SK-N-SH treated with all-trans-retinoic acid at 6 μM for 48 hours (cell line): Measurements from ENCODE around the gene LRRC66.

Source experiments
- ATAC-seq: fragments of 200-7000 bp; cut with Tn5 transposase; 3 replicates; pipeline ENCODE4 v1.9.1; 2020; ENCODE audit warnings: mild to moderate bottlenecking, moderate library complexity
- ARNTL ChIP-seq: fragments of 450-650 bp; formaldehyde crosslinking; IDR thresholded peaks from 2 replicates; pipeline ENCODE4 v1.5.0; 2020; ENCODE audit warnings: low read depth, mild to moderate bottlenecking, moderate library complexity, borderline replicate concordance
- BACH2 ChIP-seq: fragments of 250-450 bp; sonication (Bioruptor Pico); IDR thresholded peaks from 2 replicates; pipeline ENCODE4 v1.9.0; 2021; ENCODE audit warnings: mild to moderate bottlenecking, borderline replicate concordance
- CREB5 ChIP-seq: fragments of 250-450 bp; sonication (Bioruptor Pico); IDR thresholded peaks from 2 replicates; pipeline ENCODE4 v1.5.1; 2020; ENCODE audit warnings: low read depth, mild to moderate bottlenecking, moderate library complexity
- CSDC2 ChIP-seq: fragments of 250-450 bp; sonication (Bioruptor Pico); IDR thresholded peaks from 2 replicates; pipeline ENCODE4 v1.5.0; 2020; ENCODE audit warnings: mild to moderate bottlenecking, moderate library complexity
- GLIS3 ChIP-seq: fragments of 250-450 bp; sonication (Bioruptor Pico); IDR thresholded peaks from 2 replicates; pipeline ENCODE4 v1.5.0; 2020; ENCODE audit warnings: mild to moderate bottlenecking, moderate library complexity
- ISL1 ChIP-seq: fragments of 250-450 bp; sonication (Bioruptor Pico); IDR thresholded peaks from 2 replicates; pipeline ENCODE4 v2.1.2; 2022; ENCODE audit warnings: mild to moderate bottlenecking, moderate library complexity
- OSR1 ChIP-seq: fragments of 250-450 bp; sonication (Bioruptor Pico); IDR thresholded peaks from 2 replicates; pipeline ENCODE4 v1.8.0; 2022; ENCODE audit warnings: moderate library complexity, mild to moderate bottlenecking, inconsistent platforms
- POU6F1 ChIP-seq: fragments of 250-450 bp; sonication (Bioruptor Pico); IDR thresholded peaks from 2 replicates; pipeline ENCODE4 v1.8.0; 2021; ENCODE audit warnings: low read depth, mild to moderate bottlenecking, moderate library complexity, borderline replicate concordance
- PPARA ChIP-seq: fragments of 250-450 bp; sonication (Bioruptor Pico); IDR thresholded peaks from 2 replicates; pipeline ENCODE4 v1.5.0; 2020; ENCODE audit warnings: mild to moderate bottlenecking, borderline replicate concordance
- RARB ChIP-seq: fragments of 250-450 bp; sonication (Bioruptor Pico); IDR thresholded peaks from 2 replicates; pipeline ENCODE4 v1.8.0; 2021; ENCODE audit warnings: mild to moderate bottlenecking, moderate library complexity
- SNAI2 ChIP-seq: fragments of 250-450 bp; sonication (Bioruptor Pico); IDR thresholded peaks from 2 replicates; pipeline ENCODE4 v1.5.0; 2020; ENCODE audit warnings: mild to moderate bottlenecking, moderate library complexity
- TCF4 ChIP-seq: fragments of 250-450 bp; sonication (Bioruptor Pico); IDR thresholded peaks from 2 replicates; pipeline ENCODE4 v1.8.0; 2021; ENCODE audit warnings: mild to moderate bottlenecking, moderate library complexity, borderline replicate concordance
- TOX ChIP-seq: fragments of 250-450 bp; sonication (Bioruptor Pico); IDR thresholded peaks from 2 replicates; pipeline ENCODE4 v1.8.0; 2021; ENCODE audit warnings: mild to moderate bottlenecking, moderate library complexity, borderline replicate concordance
- TSHZ2 ChIP-seq: fragments of 250-450 bp; sonication (Bioruptor Pico); IDR thresholded peaks from 2 replicates; pipeline ENCODE4 v1.5.0; 2020; ENCODE audit warnings: mild to moderate bottlenecking, moderate library complexity
- ZFP3 ChIP-seq: fragments of 250-450 bp; sonication (Bioruptor Pico); IDR thresholded peaks from 2 replicates; pipeline ENCODE4 v1.5.0; 2020; ENCODE audit warnings: mild to moderate bottlenecking, moderate library complexity
- ZFP30 ChIP-seq: fragments of 450-650 bp; formaldehyde crosslinking; IDR thresholded peaks from 2 replicates; pipeline ENCODE4 v1.5.0; 2022; ENCODE audit warnings: mild to moderate bottlenecking, moderate library complexity
- ZNF565 ChIP-seq: fragments of 450-650 bp; formaldehyde crosslinking; conservative IDR thresholded peaks from 2 replicates; pipeline ENCODE4 v1.5.0; 2020; ENCODE audit warnings: low read depth, mild to moderate bottlenecking, moderate library complexity
- ZNF70 ChIP-seq: fragments of 450-650 bp; formaldehyde crosslinking; IDR thresholded peaks from 2 replicates; pipeline ENCODE4 v1.5.0; 2020; ENCODE audit warnings: mild to moderate bottlenecking, moderate library complexity
- TF ChIP-seq, protein P1 (sequence below): fragments of 250-450 bp; sonication (Bioruptor Pico); IDR thresholded peaks from 2 replicates; pipeline ENCODE4 v1.5.1; 2021; ENCODE audit warnings: mild to moderate bottlenecking, moderate library complexity
- TF ChIP-seq, protein P2 (sequence below): fragments of 250-450 bp; sonication (Bioruptor Pico); IDR thresholded peaks from 2 replicates; pipeline ENCODE4 v1.8.0; 2020; ENCODE audit warnings: mild to moderate bottlenecking, moderate library complexity, borderline replicate concordance

The LRRC66 gene

DNA sequence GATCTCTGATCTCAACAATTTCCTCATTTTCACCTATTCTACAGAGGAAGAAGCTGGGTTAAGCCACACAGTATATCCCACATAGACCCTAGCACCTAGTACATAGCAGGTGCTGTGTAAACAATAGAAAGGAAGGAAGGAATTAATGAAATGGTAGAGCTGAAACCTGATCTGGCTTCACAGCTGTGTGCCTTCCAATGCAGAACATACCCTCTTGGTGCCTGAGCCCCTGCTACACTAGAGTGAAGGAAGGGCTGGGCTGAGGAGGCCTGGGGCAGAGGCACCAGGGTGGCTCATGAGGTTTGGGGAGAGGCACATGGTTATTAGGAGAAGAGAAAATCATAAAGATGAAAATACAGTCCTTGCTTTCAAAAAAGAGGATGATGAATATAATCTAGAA, 21.3 kb downstream of the LRRC66 start:
- ATAC-seq: no peak
- TF ChIP-seq ZNF70 (no peak), POU6F1 (no peak), PPARA (CRISPR knock-in tag) (no peak), OSR1 (CRISPR knock-in tag) (no peak), CSDC2 (CRISPR knock-in tag) (no peak), CREB5 (CRISPR knock-in tag) (no peak), TOX (CRISPR knock-in tag) (no peak), SNAI2 (CRISPR knock-in tag) (no peak), RARB (CRISPR knock-in tag) (no peak), ZNF565 (no peak), TCF4 (no peak), ARNTL (CRISPR knock-in tag) (no peak), ZFP3 (CRISPR knock-in tag) (no peak), GLIS3 (CRISPR knock-in tag) (no peak), TSHZ2 (no peak), ZFP30 (CRISPR knock-in tag) (no peak), ISL1 (CRISPR knock-in tag) (no peak)
- TF ChIP-seq, protein P1, sequence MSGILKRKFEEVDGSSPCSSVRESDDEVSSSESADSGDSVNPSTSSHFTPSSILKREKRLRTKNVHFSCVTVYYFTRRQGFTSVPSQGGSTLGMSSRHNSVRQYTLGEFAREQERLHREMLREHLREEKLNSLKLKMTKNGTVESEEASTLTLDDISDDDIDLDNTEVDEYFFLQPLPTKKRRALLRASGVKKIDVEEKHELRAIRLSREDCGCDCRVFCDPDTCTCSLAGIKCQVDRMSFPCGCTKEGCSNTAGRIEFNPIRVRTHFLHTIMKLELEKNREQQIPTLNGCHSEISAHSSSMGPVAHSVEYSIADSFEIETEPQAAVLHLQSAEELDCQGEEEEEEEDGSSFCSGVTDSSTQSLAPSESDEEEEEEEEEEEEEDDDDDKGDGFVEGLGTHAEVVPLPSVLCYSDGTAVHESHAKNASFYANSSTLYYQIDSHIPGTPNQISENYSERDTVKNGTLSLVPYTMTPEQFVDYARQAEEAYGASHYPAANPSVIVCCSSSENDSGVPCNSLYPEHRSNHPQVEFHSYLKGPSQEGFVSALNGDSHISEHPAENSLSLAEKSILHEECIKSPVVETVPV (CRISPR knock-in tag): no peak

DNA sequence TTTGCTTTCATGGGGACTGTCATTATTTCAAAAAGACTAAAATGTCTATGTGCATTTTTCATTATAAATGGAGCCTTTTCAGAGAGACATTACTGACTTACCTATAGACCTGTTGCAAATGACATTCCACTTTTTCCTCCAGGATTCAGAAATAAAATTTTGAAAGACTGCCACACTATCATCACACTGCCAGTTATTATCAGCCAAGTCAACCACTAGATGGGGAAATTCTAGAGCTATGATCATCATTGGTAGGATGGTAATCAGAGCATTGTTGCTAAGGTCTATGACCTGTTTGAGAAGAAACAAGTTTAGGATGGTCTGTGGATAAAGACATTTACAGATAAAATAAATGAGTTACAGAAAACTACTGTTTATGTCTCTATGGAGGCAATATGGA, 22.5 kb downstream of the LRRC66 start:
- ATAC-seq: no peak
- no peak for TF ChIP-seq TSHZ2
- no peak for TF ChIP-seq OSR1 (CRISPR knock-in tag)
- no peak for TF ChIP-seq POU6F1
- no peak for TF ChIP-seq ZNF70
- no peak for TF ChIP-seq BACH2 (CRISPR knock-in tag)
- TF ChIP-seq ZNF565: no peak
- TF ChIP-seq CREB5 (CRISPR knock-in tag): no peak
- TF ChIP-seq PPARA (CRISPR knock-in tag): no peak
- TF ChIP-seq ZFP30 (CRISPR knock-in tag): no peak
- TF ChIP-seq, protein P2, sequence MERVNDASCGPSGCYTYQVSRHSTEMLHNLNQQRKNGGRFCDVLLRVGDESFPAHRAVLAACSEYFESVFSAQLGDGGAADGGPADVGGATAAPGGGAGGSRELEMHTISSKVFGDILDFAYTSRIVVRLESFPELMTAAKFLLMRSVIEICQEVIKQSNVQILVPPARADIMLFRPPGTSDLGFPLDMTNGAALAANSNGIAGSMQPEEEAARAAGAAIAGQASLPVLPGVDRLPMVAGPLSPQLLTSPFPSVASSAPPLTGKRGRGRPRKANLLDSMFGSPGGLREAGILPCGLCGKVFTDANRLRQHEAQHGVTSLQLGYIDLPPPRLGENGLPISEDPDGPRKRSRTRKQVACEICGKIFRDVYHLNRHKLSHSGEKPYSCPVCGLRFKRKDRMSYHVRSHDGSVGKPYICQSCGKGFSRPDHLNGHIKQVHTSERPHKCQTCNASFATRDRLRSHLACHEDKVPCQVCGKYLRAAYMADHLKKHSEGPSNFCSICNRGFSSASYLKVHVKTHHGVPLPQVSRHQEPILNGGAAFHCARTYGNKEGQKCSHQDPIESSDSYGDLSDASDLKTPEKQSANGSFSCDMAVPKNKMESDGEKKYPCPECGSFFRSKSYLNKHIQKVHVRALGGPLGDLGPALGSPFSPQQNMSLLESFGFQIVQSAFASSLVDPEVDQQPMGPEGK: no peak
- no peak for TF ChIP-seq ARNTL (CRISPR knock-in tag)
